Neutrophil (primary cell): ENCODE measurements around the gene FKBP7.

Source experiments
- H3K27ac ChIP-seq: fragments of 200-600 bp; sonication (generic); 2 replicates; pipeline ENCODE4 v1.5.1; 2016; ENCODE audit warnings: mild to moderate bottlenecking, moderate library complexity
- H3K27me3 ChIP-seq: fragments of 200-600 bp; sonication (generic); 2 replicates; pipeline ENCODE4 v1.6.0; 2016; ENCODE audit warnings: mild to moderate bottlenecking
- H3K36me3 ChIP-seq: fragments of 200-600 bp; sonication (generic); 2 replicates; pipeline ENCODE4 v1.5.1; 2017
- H3K4me1 ChIP-seq, 2 experiments: fragments of 200-600 bp in 1 of 2; sonication (generic) in 1 of 2; 1 replicate in 1 of 2; 2 replicates in 1 of 2; pipeline versions ENCODE4 v1.5.1 to v1.6.1; 2013 to 2016; ENCODE audit warnings: low read depth in 1 of 2, low read length in 1 of 2, mild to moderate bottlenecking in 1 of 2, moderate library complexity in 1 of 2; ENCODE audit not compliant: control insufficient read depth in 1 of 2, insufficient read depth in 1 of 2
- H3K4me3 ChIP-seq, 2 experiments: fragments of 200-600 bp in 1 of 2; sonication (generic) in 1 of 2; 1 replicate in 1 of 2; 2 replicates in 1 of 2; pipeline ENCODE4 v1.5.1; 2013 to 2016; ENCODE audit warnings: low read depth in 1 of 2, low read length in 1 of 2, mild to moderate bottlenecking in 1 of 2, moderate library complexity in 1 of 2
- H3K9me3 ChIP-seq: fragments of 200-600 bp; sonication (generic); 2 replicates; pipeline ENCODE4 v1.5.1; 2016
- CTCF ChIP-seq: fragments of 200-600 bp; sonication (generic); IDR thresholded peaks from 2 replicates; pipeline ENCODE4 v1.5.1; 2016; ENCODE audit warnings: antibody characterized with exemption

Gene FKBP7

GRCh38 chr2:178484245-178485041, 6.0 kb upstream of the FKBP7 start:
- H3K4me1 ChIP-seq: peaks cover 30 to 31% of the 10 kb centered on the region in 2 experiments
- H3K4me3 ChIP-seq: no peak overlapping the region
- peaks cover 10% of the 10 kb centered on the region for H3K36me3 ChIP-seq
- no peaks in the 10 kb centered on the region for H3K27me3 ChIP-seq
- no peak overlapping the region for H3K27ac ChIP-seq
- no peaks in the 10 kb centered on the region for H3K9me3 ChIP-seq
- TF ChIP-seq CTCF: no peak

- Histone ChIP-seq H3K36me3 (peaks cover under 1% of the 10 kb centered on the region), H3K4me3 (no peak overlapping the region), H3K27me3 (no peaks in the 10 kb centered on the region), H3K4me1 (peaks cover 43 to 47% of the 10 kb centered on the region in 2 experiments), H3K27ac (no peak overlapping the region), H3K9me3 (no peaks in the 10 kb centered on the region)
- no peak for TF ChIP-seq CTCF
Measured at GRCh38 chr2:178482437-178482836, 4.0 kb upstream of the FKBP7 start.

- H3K27me3 ChIP-seq: no peaks in the 10 kb centered on the region
- H3K4me1 ChIP-seq: peaks cover 43 to 47% of the 10 kb centered on the region in 2 experiments
- H3K27ac ChIP-seq: peak within 1 kb of the TSS; percentile 92
- H3K9me3 ChIP-seq: no peaks in the 10 kb centered on the region
- peak within 1 kb of the TSS; percentile 83 to 99 for H3K4me3 ChIP-seq
- H3K36me3 ChIP-seq: no peaks in the 10 kb centered on the region
- TF ChIP-seq CTCF: peak; percentile 33
Measured at GRCh38 chr2:178480227-178481181, 2.1 kb upstream of the FKBP7 start, which contains the start of gene PLEKHA3. PLEKHA3 (plus strand) TSS chr2:178480457; CDS start chr2:178480870, 413 bp downstream.

GRCh38 chr2:178479758-178480226, 1.4 kb upstream of the FKBP7 start:
- TF ChIP-seq CTCF: no peak
- Histone ChIP-seq H3K4me1 (peaks cover 43 to 47% of the 10 kb centered on the region in 2 experiments), H3K4me3 (peak overlapping the region; percentile 83 to 99)

GRCh38 chr2:178479275-178479616, 846 bp upstream of the FKBP7 start:
- no peak for TF ChIP-seq CTCF
- Histone ChIP-seq H3K4me1 (peaks cover 43 to 47% of the 10 kb centered on the region in 2 experiments), H3K4me3 (peak overlapping the region; percentile 83 to 99)

More at GRCh38 chr2:178479758-178480226, 1.4 kb upstream of the FKBP7 start:
- Histone ChIP-seq H3K9me3 (no peaks in the 10 kb centered on the region), H3K36me3 (no peaks in the 10 kb centered on the region), H3K27ac (peak overlapping the region; percentile 92), H3K27me3 (no peaks in the 10 kb centered on the region)

More at GRCh38 chr2:178479275-178479616, 846 bp upstream of the FKBP7 start:
- Histone ChIP-seq H3K9me3 (no peaks in the 10 kb centered on the region), H3K27me3 (no peaks in the 10 kb centered on the region), H3K36me3 (no peaks in the 10 kb centered on the region), H3K27ac (peak overlapping the region; percentile 92)
